GM18858 (cell line): Measurements from ENCODE around the gene CCNYL1.
"Not testable (repeated sequence)": the region's sequence is repeated elsewhere in the genome, so short reads cannot be mapped to it uniquely, and the experiment has no call there.

ENCODE experiments used
- ATAC-seq: cut with Tn5 transposase; IDR thresholded peaks from one replicate; pipeline ENCODE4 v1.9.1; 2021; ENCODE audit not compliant: unreplicated experiment

Gene CCNYL1

DNA sequence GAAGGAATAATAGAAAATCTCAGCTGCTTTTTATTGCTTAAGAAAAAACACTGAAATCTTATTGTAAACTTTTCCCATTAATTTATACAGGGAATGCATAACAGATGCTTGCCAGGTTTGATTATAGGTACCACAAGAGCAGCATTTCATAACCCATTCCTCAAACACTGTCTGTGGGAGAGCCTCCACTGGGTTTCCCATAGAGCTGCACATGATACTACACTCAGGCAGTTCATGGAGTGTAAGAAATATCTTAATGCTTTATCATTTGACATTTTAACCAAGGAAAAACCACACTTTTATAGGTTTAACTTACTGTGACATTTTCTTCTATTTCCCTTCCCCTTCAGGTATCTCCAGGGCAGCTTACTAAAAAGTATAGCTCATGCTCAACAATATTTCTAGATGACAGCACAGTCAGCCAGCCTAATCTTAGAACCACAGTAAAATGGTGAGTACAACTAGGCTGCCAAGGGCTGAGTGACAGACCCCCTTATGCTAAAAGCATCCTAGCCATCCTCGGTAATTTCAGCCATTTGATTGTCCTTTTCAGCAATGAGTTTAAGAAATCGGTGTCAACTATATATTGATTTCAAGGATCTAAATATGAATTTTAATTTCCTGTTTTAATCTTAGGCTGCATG, 22.3 kb downstream of the CCNYL1 start:
- no peak for ATAC-seq

DNA sequence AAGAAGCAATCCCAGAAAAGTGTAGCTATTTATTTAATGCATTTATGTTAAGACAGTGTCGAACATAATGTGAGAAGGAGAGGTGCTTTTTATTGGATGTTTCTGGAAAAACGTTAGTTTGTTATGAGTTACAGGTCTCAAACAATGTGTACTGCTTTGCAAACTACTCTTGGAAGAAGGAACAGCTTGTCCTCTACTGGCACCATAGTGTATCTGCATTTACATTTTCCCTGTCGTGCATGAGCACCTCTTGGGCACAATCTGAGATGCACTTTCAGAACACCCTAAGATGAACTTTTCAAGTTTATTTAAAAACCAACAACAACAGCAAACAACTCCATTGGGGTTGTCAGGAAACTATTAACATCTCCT, 22.8 kb downstream of the CCNYL1 start:
- ATAC-seq = no peak

DNA sequence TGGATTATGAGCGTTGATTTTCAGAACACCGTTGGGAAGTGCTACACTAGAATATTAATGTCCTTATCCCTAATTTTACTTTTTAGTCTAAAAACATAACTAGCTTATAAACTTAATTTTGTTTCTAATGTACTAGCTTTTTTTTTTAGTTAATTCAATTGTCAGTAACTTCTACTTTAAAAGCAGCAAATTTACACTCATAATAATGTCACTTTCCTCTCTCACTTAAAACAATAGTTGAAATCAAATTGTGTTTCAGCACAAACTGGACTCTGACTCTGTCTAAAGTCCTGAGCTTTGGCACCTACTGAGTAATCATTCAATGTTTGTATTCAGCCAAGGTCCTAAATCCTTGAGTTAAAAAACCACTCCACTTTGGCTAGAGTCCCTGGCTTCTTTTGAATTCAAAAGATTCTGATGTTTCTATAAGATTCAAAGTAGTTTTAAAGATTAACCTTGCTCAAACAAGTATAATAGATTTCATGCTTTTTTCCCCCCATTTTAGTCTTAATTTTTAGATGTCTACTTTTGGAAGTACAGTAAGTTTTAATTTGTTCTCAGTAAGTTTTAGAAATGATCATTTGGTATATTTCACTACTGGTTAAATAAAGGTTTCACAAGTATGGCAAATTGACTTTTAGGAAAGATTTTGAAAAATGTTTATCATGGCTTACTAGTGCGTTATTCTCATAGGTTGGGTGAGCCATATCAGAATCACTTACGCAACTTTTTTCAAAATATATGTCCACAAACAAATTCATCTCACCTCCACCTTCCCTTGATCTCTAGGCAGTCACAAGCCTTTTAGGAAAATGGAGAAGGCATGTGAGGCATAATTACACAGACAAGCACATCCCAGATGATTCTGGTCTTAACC, 23.4 kb downstream of the CCNYL1 start:
- no peak for ATAC-seq

DNA sequence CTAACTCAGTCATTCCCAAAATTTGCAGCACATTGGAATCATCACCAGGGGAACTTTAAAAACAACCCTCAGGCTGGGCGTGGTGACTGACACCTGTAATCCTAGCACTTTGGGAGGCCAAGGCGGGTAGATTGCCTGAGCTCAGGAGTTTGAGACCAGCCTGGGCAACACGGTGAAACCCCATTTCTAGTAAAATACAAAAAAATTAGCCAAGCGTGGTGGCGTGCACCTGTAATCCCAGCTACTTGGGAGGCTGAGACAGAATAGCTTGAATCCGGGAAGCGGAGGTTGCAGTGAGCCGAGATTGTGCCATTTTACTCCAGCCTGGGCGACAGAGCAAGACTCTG, 24.0 kb downstream of the CCNYL1 start:
- not testable (repeated sequence) for ATAC-seq

DNA sequence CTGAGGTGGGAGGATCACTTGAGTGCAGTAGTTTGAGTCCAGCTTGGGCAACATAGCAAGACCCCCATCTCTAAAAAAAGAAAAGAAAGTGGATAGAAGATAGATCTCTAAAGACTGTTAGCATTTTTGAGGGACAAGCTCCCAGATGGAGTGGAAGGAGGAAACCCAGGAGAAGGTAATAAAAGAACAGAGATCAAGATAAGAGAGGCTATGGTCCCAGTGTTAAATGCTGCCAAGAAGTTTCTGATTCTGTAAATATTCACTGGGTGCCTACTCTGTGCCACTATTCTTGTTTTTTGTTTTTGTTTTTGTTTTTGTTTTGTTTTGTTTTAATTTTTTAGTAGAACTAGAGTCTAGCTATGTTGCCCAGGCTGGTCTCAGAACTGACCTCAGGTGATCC, 32.1 kb downstream of the CCNYL1 start:
- no peak for ATAC-seq

DNA sequence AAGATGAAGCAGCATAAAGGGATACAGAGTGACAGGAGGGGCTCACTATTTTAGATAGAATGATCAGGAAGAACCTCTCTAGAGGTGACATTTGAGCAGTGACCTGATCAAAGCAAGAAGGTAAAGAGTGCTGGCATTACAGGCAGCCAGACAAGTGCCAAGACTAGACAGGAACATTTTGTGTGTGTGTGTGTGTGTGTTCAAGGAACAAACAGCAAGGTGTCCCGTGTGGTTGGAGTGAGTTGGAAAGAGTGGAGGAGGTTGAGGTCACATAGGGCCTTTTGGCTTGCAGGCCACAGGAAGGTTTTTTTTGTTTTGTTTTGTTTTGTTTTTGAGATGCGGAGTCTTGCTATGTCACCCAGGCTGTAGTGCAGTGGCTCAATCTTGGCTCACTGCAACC, 32.6 kb downstream of the CCNYL1 start:
- no peak for ATAC-seq

DNA sequence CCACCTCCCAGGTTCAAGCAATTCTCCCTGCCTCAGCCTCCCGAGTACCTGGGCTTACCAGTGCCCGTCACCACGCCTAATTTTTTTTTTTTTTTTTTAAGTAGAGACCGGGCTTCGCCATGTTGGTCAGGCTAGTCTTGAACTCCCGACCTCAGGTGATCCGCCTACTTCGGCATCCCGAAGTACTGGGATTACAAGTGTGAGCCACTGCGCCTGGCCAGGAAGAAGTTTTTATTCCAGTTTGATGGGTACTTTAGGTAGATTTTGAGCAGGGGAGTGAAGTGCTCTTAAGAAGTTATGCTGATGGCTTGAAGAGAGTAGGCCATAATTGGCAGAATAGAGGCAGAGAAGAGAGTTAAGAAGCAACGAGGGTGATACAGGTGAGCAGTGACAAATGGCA, 33.0 kb downstream of the CCNYL1 start:
- no peak for ATAC-seq

DNA sequence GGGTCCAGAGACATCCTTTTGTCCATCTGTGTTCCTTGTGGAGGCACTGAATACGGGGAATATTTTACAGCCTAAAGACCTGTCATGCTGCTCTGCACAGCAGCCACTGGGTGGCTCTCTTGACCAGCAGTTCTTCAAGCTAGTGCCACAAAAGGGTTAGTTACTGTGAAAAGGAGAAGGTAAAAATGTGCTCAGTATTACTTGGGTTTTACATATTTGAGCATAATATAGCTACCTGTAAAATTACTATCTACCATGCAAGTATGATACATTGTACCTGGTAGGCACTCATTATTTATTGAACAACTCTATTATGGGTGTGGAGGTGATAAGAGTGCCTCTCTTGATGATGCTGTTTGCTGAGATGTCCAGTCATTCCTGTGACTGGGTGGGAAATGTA, 34.7 kb downstream of the CCNYL1 start:
- ATAC-seq = peak; percentile 96

DNA sequence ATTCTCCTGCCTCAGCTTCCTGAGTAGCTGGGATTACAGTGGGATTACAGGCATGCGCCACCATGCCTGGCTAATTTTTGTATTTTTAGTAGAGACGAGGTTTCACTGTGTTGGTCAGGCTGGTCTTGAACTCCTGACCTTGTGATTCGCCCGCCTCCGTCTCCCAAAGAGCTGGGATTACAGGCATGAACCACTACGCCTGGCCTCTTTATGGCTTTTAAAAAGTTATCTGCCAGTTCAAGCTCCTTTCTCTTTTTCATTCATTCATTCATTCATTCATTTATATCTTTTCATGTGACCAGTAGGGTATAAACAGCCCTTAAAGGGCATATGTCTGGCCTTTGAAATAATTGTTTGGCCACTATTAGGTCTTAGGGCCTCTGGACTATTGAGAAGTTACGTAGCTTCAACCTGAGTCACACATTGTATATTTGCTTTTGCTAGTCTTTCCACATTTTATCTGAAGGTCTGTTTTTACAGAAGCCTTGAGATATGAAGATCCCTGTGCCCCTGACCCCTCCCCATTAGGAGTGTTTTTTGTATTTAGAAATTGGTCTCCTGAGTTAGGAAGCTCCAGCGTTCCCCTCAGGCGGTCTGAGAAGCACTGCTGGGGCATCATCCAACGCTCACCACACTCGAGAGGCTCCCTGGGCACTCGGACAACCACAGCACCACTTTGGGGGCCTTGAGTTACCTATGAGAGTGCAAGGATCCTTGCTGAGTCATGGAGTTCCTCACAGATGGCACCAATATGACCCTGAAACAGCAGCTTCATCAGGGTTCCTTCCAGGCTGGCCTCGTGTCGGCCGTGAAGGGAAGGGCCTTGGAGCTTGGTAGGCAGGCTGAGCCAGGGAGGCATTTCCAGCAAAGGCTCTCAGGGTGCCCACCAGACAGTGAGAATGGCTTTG, 36.5 kb downstream of the CCNYL1 start:
- no peak for ATAC-seq

DNA sequence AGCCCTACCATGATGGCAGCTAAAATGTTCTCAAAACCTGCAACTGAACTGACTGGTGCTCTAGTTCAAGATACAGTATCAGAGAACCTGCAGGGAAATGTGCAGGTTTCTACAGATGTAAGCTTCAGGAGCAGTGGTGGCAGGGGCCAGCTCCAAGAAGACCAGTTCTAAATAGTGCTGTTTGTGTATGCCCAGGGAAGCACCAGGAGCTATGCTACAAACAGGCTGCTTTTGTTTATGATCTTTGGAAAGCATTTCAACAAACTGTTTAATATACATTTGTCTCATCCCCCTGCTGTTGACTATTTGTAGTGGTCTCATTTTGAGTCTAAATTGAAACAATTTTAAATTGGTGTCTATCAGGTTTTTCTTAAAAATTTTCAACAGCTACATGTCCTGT, 37.6 kb downstream of the CCNYL1 start:
- ATAC-seq = no peak

DNA sequence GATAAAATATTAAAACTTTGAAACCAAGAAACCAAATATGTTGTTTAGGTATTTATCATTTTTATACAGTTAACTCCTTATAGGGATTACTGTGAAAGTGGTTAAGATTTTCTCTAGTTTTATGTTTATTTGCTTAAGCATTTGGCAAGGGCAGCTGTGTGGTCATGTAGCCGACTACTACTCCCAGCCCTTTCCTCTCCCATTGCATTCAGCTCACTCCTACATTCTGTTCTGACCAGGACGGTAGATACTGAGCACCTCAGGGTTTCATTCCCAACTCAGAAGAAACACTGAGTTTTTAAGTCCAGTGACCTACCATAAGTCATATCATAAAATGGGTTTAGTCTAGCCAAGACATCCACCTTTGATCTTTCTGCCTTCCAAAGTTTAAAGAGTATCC, 38.4 kb downstream of the CCNYL1 start:
- no peak for ATAC-seq

DNA sequence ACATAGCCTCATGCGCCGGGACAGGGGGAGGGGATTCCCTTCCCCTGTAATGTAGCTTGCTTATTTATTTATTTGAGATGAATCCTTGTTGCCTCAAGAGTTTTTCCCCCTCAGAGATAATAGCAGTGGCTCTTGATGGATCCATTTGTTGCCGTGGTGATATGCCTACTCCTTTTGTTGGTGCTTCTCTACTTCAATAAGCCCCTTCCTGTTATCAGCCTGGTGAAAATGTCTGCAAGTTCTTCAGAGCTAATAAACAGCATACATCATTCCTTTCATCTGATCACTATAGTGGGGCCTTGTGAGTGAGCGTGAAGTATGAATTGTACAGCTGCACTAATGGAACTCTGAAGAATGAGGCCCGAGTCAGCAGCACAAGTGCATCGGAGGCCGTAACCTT, 38.9 kb downstream of the CCNYL1 start:
- no peak for ATAC-seq

DNA sequence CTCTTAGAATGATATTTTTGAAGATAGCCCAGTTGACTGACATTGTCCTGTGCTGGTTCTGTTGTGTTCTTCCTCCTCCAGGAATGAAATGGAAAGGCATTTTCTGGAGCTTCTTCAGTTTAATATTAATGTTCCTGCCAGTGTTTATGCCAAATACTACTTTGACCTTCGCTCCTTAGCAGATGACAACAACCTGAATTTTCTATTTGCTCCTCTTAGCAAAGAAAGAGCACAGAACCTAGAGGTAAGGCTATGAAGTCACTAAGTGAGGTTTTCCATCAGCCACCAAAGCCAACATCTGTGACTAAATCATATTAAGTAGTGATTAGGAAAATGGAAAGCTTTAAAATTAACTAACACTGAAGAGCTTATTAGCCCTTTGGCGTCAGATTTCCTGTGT, 39.4 kb downstream of the CCNYL1 start:
- no peak for ATAC-seq

DNA sequence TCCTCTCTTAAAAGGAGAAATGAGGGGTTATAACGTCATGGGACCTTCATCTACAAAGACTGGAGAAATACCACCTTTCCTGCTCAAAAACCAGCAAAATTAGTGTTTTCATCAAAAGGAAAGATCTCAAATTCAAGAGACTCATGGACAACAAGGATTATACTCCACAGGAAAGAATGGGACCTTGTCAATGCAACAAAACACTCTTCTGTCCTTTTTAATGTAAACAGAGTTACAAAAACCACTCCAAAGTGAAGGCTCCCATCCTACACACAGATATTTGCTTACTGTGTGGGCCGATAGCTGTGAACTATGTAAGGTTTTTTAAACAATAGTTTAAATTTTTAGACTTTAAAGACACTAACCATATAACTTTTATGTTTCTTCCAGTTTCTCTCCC, 42.2 kb downstream of the CCNYL1 start:
- ATAC-seq = not testable (repeated sequence)

DNA sequence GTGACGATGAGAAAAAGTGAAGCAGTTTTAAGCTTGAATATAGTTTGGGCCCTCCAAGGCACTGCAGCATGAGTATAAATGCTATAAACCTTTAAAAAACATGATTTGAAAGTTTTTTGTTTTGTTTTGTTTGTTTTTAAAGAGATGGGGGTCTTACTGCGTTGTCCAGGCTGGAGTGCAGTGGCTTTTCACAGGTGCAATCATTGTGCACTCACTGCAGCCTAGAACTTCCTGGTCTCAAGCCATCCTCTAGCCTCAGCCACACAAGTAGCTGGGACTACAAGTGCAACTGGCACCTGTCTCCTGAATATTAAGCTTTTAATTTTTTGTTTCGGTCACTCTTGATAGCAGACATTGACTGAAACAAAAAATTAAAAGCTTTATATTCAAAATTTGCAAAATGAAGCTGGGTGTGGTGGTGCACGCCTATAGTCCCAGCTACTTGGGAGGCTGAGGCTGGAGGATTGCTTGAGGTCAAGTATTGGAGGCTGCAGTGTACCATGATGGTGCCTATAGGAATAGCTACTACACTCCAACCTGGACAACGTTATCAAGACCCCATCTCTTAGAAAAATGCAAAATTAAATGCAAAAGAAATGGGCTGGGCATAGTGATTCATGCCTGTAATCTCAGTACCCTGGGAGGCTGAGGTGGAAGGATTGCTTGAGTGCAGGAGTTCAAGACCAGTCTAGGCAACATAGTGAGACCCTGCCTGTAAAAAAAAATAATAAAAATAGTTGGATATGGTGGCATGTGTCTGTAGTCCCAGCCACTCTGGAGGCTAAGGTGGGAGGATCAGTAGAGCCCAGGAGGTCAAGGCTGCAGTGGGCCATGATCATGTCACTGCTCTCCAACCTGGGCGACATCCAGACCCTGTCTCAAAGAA, 43.3 kb downstream of the CCNYL1 start:
- ATAC-seq = no peak

DNA sequence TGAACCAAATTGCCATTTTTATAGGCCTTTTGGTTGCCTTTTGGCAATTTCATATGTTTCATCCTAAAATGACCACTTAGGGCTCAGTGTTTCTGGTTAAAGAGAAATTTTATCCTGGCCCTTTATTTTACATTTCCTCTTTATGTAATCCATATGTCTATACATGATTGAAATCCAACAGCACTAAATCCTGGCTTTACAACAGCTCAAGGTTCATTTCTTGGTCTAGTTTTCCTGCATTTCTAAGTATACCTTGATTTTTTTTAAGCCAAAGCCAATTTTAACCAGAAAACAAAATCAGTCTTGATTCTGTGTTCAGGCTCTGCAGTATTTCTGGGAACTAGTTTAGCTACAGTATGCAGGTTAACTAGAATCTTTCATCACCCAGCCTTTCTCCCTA, 46.6 kb downstream of the CCNYL1 start:
- no peak for ATAC-seq

DNA sequence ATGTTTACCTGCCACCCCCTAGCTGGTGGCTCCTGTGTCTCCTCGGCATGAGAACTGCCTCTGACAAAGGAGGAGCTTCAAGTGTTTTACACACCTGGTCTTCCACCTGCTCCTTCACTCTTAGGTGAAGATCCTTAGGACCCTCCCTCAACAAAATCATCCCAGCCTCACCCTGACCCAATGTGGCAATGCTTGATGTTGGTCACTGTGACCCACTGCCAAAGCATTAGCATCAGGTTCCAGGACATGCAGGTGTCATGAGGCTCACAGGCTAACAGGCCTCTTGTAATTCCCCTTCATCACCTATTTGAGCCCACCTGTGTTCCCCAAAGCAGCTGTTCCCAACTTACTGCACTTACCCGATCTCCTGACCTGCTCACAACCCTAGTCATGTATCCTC, 48.5 kb downstream of the CCNYL1 start:
- ATAC-seq = no peak

DNA sequence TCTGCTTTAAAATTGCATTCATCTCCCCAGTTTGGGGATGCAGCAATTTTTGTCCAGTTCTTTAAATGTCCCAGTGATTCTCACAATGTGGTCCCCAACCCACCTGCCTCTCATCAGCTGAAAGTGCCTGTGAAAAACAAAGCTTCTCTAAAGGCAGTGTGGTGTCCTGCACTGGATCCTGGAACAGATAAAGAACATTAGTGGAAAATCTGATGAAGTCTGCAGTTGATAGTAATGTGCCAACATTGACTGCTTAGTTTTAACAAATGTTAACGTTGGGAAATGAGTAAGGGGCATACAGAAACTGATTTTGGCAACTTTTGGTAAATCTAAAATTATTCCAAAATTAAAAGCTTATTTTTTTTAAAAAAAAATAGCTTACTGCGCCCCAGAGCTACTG, 49.0 kb downstream of the CCNYL1 start:
- ATAC-seq = no peak

DNA sequence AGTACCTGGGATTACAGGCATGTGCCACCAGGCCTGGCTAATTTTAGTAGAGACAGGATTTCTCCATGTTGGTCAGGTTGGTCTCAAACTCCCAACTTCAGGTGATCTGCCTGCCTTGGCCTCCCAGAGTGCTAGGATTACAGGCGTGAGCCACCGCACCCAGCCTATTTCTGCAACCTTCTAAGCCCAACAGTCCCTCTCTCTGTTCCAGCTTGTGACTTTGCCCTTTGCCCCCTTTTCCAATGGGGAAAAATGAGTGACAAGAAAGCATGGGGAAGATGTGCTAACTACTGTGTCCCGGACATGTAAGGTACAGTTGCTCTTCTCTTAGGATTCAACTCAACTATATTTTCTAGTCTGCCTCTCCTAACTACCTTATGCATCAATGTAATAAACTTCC, 50.0 kb downstream of the CCNYL1 start:
- not testable (repeated sequence) for ATAC-seq

DNA sequence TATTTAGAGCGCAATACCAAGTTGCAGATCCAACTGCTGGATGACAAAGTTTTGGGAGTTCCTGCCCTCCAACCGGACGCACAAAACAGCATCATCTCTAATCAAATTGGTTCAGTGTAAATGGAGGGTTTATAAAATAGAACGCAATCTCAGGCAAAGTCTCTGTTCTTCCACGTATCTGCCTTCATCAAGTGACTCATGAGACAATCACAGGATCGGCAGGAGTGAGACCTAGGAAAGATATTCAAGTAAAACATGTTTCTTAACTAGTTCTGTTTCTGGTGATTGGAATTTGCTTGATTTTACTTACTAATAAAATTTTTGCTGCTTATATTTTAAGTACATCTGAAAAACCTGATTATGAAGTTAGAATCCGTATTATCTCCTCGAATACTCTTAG, 50.7 kb downstream of the CCNYL1 start:
- no peak for ATAC-seq
